SU-DHL-6 (cell line): ENCODE data around the gene S100B.

Experiments used
- H2AFZ ChIP-seq: fragments of 200-600 bp; sonication (generic); 2 replicates; pipeline ENCODE4 v1.6.1; 2014; ENCODE audit warnings: low read depth, mild to moderate bottlenecking, moderate library complexity, mixed read lengths, antibody characterized with exemption, low read length; ENCODE audit not compliant: severe bottlenecking
- H3F3A ChIP-seq: fragments of 200-600 bp; shearing (Covaris generic); 2 replicates; pipeline ENCODE4 v1.6.0; 2016; ENCODE audit warnings: antibody characterized with exemption, mild to moderate bottlenecking; ENCODE audit not compliant: insufficient read depth
- H3K27ac ChIP-seq: fragments of 200-600 bp; sonication (generic); 2 replicates; pipeline ENCODE4 v1.5.1; 2016; ENCODE audit warnings: low read depth, mild to moderate bottlenecking, low read length, moderate library complexity, mixed read lengths
- H3K27me3 ChIP-seq: fragments of 200-600 bp; sonication (generic), shearing (Covaris generic); 2 replicates; pipeline ENCODE4 v1.6.0; 2014; ENCODE audit warnings: mild to moderate bottlenecking, low read length
- H3K36me3 ChIP-seq: fragments of 200-600 bp; sonication (generic); 2 replicates; pipeline ENCODE4 v1.6.1; 2014; ENCODE audit warnings: mild to moderate bottlenecking, low read length, mixed read lengths
- H3K4me2 ChIP-seq: fragments of 300-600, 200-600 bp; shearing (Covaris generic), sonication (generic); 2 replicates; pipeline ENCODE4 v1.6.0; 2014; ENCODE audit warnings: low read length, low read depth, mild to moderate bottlenecking; ENCODE audit not compliant: poor library complexity, severe bottlenecking
- H3K4me3 ChIP-seq: fragments of 200-600 bp; sonication (generic); 2 replicates; pipeline ENCODE4 v1.5.1; 2014; ENCODE audit warnings: antibody characterized with exemption, low read length, mild to moderate bottlenecking, mixed read lengths; ENCODE audit not compliant: insufficient read depth, poor library complexity, severe bottlenecking
- H3K79me2 ChIP-seq: fragments of 200-600 bp; sonication (generic); 2 replicates; pipeline ENCODE4 v1.6.1; 2014; ENCODE audit warnings: mild to moderate bottlenecking, low read length, moderate library complexity; ENCODE audit not compliant: insufficient read depth
- H3K9ac ChIP-seq: fragments of 200-600 bp; sonication (generic); 2 replicates; pipeline ENCODE4 v1.7.0; 2014; ENCODE audit warnings: mild to moderate bottlenecking, low read length
- H3K9me2 ChIP-seq: fragments of 200-600 bp; sonication (generic); replicated peaks from 2 replicates; pipeline ENCODE4 v1.6.1; 2014; ENCODE audit warnings: low read length; ENCODE audit not compliant: insufficient read depth
- H3K9me3 ChIP-seq: fragments of 200-600 bp; sonication (generic); 2 replicates; pipeline ENCODE4 v1.6.1; 2014; ENCODE audit warnings: low read length, mixed read lengths; ENCODE audit not compliant: insufficient read depth
- H4K20me1 ChIP-seq: fragments of 200-600 bp; sonication (generic); 2 replicates; pipeline ENCODE4 v1.6.1; 2014; ENCODE audit warnings: low read depth, mild to moderate bottlenecking, antibody characterized with exemption, low read length, moderate library complexity, mixed read lengths
- EZH2phosphoT487 ChIP-seq: fragments of 200-600 bp; sonication (generic), shearing (Covaris generic); conservative IDR thresholded peaks from 2 replicates; pipeline ENCODE4 v1.6.1; 2018; ENCODE audit warnings: mild to moderate bottlenecking, antibody characterized with exemption, low read length, moderate library complexity, mixed read lengths
- TF ChIP-seq, protein P1 (sequence below): fragments of 200-600 bp; sonication (generic); IDR thresholded peaks from one replicate; pipeline ENCODE4 v1.5.1; 2017; ENCODE audit warnings: antibody characterized with exemption, mild to moderate bottlenecking, low read length, moderate library complexity; ENCODE audit not compliant: insufficient read depth, poor library complexity, severe bottlenecking

The S100B gene

DNA sequence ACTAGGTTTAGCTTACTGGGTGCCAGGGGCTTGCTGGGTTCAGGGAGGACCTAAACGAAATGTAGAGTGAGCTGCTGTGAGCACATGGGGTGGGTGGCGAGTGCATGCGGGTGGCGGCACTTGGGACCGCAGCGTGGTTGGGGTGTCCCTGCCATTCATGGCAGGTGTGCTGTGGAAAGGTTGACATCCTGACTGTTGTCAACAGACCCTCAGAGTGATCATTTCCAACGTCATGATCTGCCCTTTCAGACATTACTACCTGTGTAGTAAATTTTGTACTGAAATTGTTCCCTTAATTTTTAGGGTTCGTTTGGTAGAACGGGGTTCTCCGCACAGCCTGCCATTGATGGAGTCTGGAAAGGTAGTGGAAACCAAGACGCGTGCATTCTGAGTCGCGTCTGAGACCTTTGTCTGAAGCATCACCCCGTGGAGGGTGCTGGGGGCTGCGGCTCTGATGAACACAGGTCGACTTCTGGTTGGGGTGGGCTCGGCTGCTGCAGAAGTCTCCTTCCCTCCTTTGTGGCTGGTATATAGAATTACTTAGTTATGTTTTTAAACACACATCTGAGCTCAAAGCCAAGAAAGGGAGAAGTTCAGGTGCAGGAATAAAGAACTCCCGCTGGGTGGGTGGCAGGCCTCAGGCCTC lies 43.3 kb downstream of the S100B start:
- Histone ChIP-seq H3K9me2 (no peaks in the 10 kb centered on the region), H3K36me3 (no peaks in the 10 kb centered on the region), H3K4me2 (no peak overlapping the region), H3K9ac (no peak overlapping the region), H2AFZ (no peak overlapping the region), H3F3A (no peaks in the 10 kb centered on the region), H3K4me3 (no peak overlapping the region), H3K79me2 (no peaks in the 10 kb centered on the region), H3K27me3 (no peaks in the 10 kb centered on the region), H3K9me3 (no peaks in the 10 kb centered on the region), H4K20me1 (no peaks in the 10 kb centered on the region), H3K27ac (no peak overlapping the region)
- TF ChIP-seq, protein P1, sequence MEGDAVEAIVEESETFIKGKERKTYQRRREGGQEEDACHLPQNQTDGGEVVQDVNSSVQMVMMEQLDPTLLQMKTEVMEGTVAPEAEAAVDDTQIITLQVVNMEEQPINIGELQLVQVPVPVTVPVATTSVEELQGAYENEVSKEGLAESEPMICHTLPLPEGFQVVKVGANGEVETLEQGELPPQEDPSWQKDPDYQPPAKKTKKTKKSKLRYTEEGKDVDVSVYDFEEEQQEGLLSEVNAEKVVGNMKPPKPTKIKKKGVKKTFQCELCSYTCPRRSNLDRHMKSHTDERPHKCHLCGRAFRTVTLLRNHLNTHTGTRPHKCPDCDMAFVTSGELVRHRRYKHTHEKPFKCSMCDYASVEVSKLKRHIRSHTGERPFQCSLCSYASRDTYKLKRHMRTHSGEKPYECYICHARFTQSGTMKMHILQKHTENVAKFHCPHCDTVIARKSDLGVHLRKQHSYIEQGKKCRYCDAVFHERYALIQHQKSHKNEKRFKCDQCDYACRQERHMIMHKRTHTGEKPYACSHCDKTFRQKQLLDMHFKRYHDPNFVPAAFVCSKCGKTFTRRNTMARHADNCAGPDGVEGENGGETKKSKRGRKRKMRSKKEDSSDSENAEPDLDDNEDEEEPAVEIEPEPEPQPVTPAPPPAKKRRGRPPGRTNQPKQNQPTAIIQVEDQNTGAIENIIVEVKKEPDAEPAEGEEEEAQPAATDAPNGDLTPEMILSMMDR, result no peak
- TF ChIP-seq EZH2phosphoT487, result no peak

DNA sequence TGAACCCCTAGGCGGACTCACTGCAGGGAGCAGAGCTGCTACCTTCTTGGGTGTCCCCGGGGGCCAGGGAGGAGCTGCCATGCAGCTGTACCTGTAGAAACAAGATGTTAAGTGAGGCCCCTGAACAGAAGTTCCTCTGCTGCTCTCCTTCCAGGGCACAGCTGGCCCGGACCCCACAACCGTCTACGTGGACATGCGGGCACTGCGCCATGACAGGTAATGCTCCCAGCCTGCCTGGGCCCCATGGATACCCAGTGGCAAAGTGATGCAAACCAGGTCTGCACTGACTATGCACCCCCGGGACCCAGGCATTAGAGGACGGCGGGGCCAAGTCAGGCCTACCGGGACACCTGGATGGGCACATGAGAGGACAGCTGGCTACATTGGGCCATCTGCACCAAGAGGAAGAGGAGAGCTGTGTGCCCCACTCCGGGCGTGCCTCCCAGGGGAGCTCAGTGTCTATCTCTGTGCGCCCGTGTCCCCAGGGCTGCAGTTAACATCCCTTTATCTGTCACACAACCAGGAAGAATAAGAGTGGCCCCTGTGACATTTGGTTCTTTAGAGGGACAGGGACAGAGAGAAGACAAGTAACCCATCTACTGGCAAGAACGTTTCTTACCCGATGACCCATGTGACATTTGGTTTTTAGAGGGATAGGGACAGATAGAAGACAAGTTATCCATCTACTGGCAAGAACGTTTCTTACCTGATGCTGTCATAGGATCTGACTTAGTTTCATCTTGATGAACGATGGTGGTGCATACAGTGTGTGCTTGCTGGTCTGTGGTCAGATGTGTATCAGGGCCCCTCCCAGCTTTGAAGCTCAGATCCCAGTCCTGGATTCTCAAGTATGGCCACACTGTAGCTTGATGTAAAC lies 44.1 kb downstream of the S100B start:
- no peak overlapping the region for H3K4me3 ChIP-seq
- H4K20me1 ChIP-seq, result no peaks in the 10 kb centered on the region
- no peak overlapping the region for H2AFZ ChIP-seq
- H3K79me2 ChIP-seq, result no peaks in the 10 kb centered on the region
- no peaks in the 10 kb centered on the region for H3K9me2 ChIP-seq
- TF ChIP-seq EZH2phosphoT487, result no peak
- TF ChIP-seq, protein P1, result no peak
- H3K4me2 ChIP-seq, result no peak overlapping the region
- H3F3A ChIP-seq, result no peaks in the 10 kb centered on the region
- no peak overlapping the region for H3K9ac ChIP-seq
- no peaks in the 10 kb centered on the region for H3K27me3 ChIP-seq
- H3K27ac ChIP-seq, result no peak overlapping the region
- H3K36me3 ChIP-seq, result no peaks in the 10 kb centered on the region
- no peaks in the 10 kb centered on the region for H3K9me3 ChIP-seq

DNA sequence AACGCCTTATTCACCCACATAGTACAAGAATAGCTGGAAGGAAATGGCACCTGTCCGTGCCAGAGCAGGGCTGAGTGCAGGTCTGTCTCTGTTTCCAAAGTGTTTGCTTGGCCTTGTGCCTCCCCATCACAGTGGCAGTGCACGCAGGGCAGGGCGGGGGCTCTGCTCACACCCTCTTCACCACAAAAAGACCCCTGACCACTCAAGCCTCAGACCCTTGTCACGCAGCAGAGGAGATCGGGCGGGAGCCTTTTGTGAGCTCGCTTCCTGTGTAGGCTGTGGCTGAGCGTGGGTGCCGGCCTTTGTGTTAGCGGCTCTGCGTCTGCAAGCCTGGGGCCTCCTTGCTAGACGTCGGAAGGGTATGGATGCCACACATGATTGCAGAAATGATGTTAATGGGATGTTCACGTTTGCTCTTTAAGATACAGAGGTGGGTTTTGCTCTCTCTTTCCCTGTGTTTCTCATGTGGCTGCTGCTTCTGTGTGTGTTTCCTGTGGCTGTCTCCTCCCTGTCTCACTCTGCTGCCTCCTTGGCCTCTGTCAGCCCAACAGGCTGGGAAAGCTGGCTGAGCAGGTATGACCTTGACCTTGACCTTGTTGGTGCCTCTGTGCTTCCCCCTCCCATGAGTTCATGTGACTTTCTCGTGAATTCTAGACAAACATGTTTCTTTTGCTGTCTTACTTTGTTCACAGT lies 45.4 kb downstream of the S100B start:
- H2AFZ ChIP-seq, result no peak overlapping the region
- no peaks in the 10 kb centered on the region for H3K36me3 ChIP-seq
- H3K4me3 ChIP-seq, result no peak overlapping the region
- no peaks in the 10 kb centered on the region for H3K79me2 ChIP-seq
- H3K9me2 ChIP-seq, result no peaks in the 10 kb centered on the region
- no peaks in the 10 kb centered on the region for H3K27me3 ChIP-seq
- H4K20me1 ChIP-seq, result no peaks in the 10 kb centered on the region
- H3K9ac ChIP-seq, result no peak overlapping the region
- H3F3A ChIP-seq, result no peaks in the 10 kb centered on the region
- H3K9me3 ChIP-seq, result no peaks in the 10 kb centered on the region
- no peak for TF ChIP-seq EZH2phosphoT487
- TF ChIP-seq, protein P1, result no peak
- no peak overlapping the region for H3K4me2 ChIP-seq
- H3K27ac ChIP-seq, result no peak overlapping the region
